Activated B cell treated with CpG ODN at 0.5 μM for 24 hours (primary cell): ENCODE measurements around the gene EDNRB. TPM values are rescaled to one million over a fixed set of nuclear protein-coding genes. Genes with fewer than 3 reads are reported as not detected.

Experiments
- ATAC-seq: fragments of 200-7000 bp; cut with Tn5 transposase; one replicate; pipeline ENCODE4 v1.10.0; 2021; ENCODE audit warnings: low read depth, mild to moderate bottlenecking, moderate library complexity
- CTCF ChIA-PET: fragments of 350-600 bp; sonication (Branson Sonifier 250); formaldehyde crosslinking; loops from one replicate; lab custom pipeline; 2021; ENCODE audit warnings: antibody characterized with exemption; lab: Charles Lee
- POLR2A ChIA-PET: fragments of 350-600 bp; sonication (Branson Sonifier 250); formaldehyde crosslinking; loops from one replicate; lab custom pipeline; 2021; ENCODE audit warnings: antibody characterized with exemption; lab: Charles Lee
- DNase-seq: peaks from one replicate; pipeline ENCODE4 v3.0.0; 2022
- H3K27ac Mint-ChIP-seq: one replicate; pipeline ENCODE4 v1.8.0; 2020; ENCODE audit warnings: mixed read lengths
- H3K27me3 Mint-ChIP-seq: one replicate; pipeline ENCODE4 v1.8.0; 2021; ENCODE audit warnings: mixed read lengths
- H3K36me3 Mint-ChIP-seq: one replicate; pipeline ENCODE4 v1.8.0; 2021; ENCODE audit warnings: low read depth, mixed read lengths
- H3K4me1 Mint-ChIP-seq: one replicate; pipeline ENCODE4 v1.8.0; 2021; ENCODE audit warnings: mixed read lengths
- H3K4me3 Mint-ChIP-seq: one replicate; pipeline ENCODE4 v1.8.0; 2020; ENCODE audit warnings: mild to moderate bottlenecking, mixed read lengths
- H3K9me3 Mint-ChIP-seq: one replicate; pipeline ENCODE4 v1.8.0; 2020; ENCODE audit warnings: mixed read lengths
- intact Hi-C: fragments of 100-400 bp; cut with micrococcal nuclease; formaldehyde crosslinking; loops from one replicate; pipeline ENCODE4 v1.15.1; 2024
- total RNA-seq: library from RNA; stranded (reverse); gene quantifications from 2 replicates; pipeline ENCODE4 v1.2.3, GENCODE V29; 2022
- TF ChIP-seq, protein P1 (sequence below): fragments of 200-600 bp; IDR thresholded peaks from one replicate; pipeline ENCODE4 v1.8.0; 2022; ENCODE audit warnings: antibody characterized with exemption, mild to moderate bottlenecking

The EDNRB gene
- total RNA-seq, 1 donor from 2014 or later, result not detected

DNA sequence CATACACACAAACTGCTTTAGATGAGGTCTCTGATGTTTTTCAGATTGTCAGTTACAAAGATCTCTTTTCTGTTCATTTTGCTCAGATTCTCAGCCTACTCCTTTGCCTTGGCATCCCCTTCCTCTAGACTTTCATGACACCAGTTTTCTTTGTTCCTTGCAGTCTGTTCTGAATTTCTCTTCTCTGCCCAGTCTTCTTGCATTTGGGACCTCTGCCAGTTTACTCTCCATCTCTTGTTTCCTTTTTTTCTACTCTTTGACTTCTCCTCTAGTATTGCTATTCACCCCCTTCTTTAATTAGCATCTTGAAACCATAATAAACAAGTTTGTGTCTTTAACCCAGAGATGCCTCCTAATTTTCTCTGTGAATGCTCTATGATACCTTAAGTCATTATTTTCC lies 26.1 kb downstream of the EDNRB start:
- H3K36me3 Mint-ChIP-seq, result no peaks in the 10 kb centered on the region
- H3K4me3 Mint-ChIP-seq, result no peak overlapping the region
- ChIA-PET POLR2A (no interaction called here), CTCF (no interaction called here)
- TF ChIP-seq, protein P1, sequence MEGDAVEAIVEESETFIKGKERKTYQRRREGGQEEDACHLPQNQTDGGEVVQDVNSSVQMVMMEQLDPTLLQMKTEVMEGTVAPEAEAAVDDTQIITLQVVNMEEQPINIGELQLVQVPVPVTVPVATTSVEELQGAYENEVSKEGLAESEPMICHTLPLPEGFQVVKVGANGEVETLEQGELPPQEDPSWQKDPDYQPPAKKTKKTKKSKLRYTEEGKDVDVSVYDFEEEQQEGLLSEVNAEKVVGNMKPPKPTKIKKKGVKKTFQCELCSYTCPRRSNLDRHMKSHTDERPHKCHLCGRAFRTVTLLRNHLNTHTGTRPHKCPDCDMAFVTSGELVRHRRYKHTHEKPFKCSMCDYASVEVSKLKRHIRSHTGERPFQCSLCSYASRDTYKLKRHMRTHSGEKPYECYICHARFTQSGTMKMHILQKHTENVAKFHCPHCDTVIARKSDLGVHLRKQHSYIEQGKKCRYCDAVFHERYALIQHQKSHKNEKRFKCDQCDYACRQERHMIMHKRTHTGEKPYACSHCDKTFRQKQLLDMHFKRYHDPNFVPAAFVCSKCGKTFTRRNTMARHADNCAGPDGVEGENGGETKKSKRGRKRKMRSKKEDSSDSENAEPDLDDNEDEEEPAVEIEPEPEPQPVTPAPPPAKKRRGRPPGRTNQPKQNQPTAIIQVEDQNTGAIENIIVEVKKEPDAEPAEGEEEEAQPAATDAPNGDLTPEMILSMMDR, result no peak
- H3K4me1 Mint-ChIP-seq, result no peaks in the 10 kb centered on the region
- ATAC-seq (no peak), DNase-seq (no peak)
- no peak overlapping the region for H3K27ac Mint-ChIP-seq
- H3K9me3 Mint-ChIP-seq, result no peaks in the 10 kb centered on the region
- intact Hi-C loops, result no loop called here
- peaks cover 3% of the 10 kb centered on the region for H3K27me3 Mint-ChIP-seq

DNA sequence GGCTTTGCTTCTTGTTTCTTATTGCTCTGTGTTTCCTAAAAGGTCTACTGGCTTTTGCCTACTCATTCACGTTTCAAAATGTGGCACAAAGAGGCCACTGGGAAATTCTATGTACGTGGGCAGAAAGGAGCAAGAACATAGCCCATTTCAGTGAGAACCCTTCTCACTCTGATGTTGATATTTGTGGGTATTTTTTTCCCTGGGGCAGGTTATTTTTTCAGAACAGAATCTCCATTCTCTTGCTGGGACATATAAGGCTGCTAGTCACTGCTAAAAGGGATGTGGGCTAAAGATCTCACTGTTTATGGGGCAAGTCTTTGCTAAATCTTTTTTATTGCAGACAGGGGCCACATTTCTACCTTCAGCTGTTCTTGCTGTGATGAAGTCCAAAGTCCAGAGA lies 27.1 kb downstream of the EDNRB start:
- intact Hi-C loops, result no loop called here
- DNase-seq (no peak), ATAC-seq (no peak)
- Mint-ChIP-seq H3K4me1 (no peaks in the 10 kb centered on the region), H3K27me3 (peaks cover 8% of the 10 kb centered on the region), H3K27ac (no peak overlapping the region), H3K36me3 (no peaks in the 10 kb centered on the region), H3K4me3 (no peak overlapping the region), H3K9me3 (no peaks in the 10 kb centered on the region)
- CTCF ChIA-PET, result no interaction called here
- POLR2A ChIA-PET, result no interaction called here
- TF ChIP-seq, protein P1, result no peak

DNA sequence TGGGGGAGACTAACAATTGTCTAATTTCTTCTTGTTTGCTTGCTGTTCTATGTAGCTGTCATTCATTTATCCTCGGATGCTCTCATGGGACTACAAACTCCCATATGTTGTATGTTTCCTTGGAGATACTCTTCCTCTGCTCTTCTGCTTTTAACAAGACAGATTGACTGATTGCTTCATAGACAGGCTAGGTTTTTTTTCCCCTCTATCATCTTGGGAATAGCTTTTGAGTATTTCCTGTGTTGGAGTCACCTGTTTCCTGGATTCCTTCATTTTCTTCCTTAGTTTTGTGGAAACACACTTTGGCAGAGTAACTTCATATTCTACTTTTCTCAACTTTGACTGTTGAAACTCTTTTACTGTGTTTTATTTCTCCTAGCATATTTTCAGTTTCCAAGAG lies 27.6 kb downstream of the EDNRB start:
- Mint-ChIP-seq H3K27ac (no peak overlapping the region), H3K4me3 (no peak overlapping the region), H3K36me3 (no peaks in the 10 kb centered on the region), H3K9me3 (no peaks in the 10 kb centered on the region), H3K27me3 (peaks cover 10% of the 10 kb centered on the region), H3K4me1 (no peaks in the 10 kb centered on the region)
- intact Hi-C loops, result no loop called here
- CTCF ChIA-PET, result no interaction called here
- TF ChIP-seq, protein P1, result no peak
- DNase-seq (no peak), ATAC-seq (no peak)
- POLR2A ChIA-PET, result no interaction called here

DNA sequence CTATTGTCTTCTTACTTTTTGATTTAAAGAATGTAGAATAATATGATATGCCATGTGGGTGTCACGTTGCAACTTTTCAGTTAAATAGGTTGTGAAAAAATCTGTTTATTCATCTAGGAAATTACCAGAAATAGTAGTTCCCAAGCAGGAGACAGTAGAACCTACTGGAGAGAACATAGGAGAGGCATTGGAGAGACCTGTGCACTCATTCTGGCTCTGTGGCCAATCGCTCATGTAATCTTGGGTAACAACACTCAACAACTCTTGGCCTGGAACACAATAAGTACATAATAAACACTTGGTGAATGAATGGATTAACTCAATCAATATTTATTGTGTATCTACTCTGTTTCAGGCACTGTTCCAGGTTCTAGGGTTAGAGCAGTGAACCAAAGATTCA lies 35.3 kb downstream of the EDNRB start:
- H3K9me3 Mint-ChIP-seq, result no peaks in the 10 kb centered on the region
- DNase-seq, result no peak
- ChIA-PET CTCF (no interaction called here), POLR2A (no interaction called here)
- peaks cover 9% of the 10 kb centered on the region for H3K27me3 Mint-ChIP-seq
- intact Hi-C loops, result no loop called here
- TF ChIP-seq, protein P1, result no peak
- ATAC-seq, result no peak
- no peaks in the 10 kb centered on the region for H3K36me3 Mint-ChIP-seq
- H3K27ac Mint-ChIP-seq, result no peak overlapping the region
- H3K4me3 Mint-ChIP-seq, result no peak overlapping the region
- no peaks in the 10 kb centered on the region for H3K4me1 Mint-ChIP-seq

DNA sequence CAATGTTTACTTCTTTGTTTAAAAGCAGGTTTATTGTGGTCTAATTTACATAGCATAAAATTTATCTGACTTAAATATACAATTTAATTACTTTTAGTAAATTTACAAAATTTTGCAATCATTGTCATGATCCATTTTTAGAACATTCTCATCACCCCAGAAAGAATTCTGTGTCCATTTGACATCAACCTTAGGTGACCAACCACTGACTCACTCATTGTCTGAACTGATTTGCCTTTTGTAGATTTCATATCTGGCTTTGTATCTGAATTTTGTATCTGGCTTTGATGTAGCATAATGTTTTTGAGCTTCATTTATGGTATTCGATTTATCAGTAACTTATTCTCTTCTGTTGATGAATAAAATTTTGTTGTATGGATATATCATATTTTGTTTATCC lies 40.4 kb downstream of the EDNRB start:
- Mint-ChIP-seq H3K9me3 (no peaks in the 10 kb centered on the region), H3K27ac (no peak overlapping the region), H3K4me3 (no peak overlapping the region), H3K36me3 (no peaks in the 10 kb centered on the region), H3K27me3 (peaks cover 4% of the 10 kb centered on the region), H3K4me1 (no peaks in the 10 kb centered on the region)
- intact Hi-C loops, result no loop called here
- TF ChIP-seq, protein P1, result no peak
- no peak for ATAC-seq
- DNase-seq, result no peak
- POLR2A ChIA-PET, result no interaction called here
- CTCF ChIA-PET, result no interaction called here
